GM12892 (cell line): Measurements from ENCODE around the gene EPHB4.
A peak's percentile ranks its signal among the peaks of the same experiment; 100 is the strongest.

Experiments used
- DNase-seq: peaks from one replicate; pipeline ENCODE4 v3.0.0; 2011; ENCODE audit not compliant: insufficient read length
- FAIRE-seq: peaks from 2 replicates; lab custom pipeline; 2011; peaks lifted over from hg19 to GRCh38; lab: Jason Lieb, UNC
- POLR2A ChIP-seq: IDR thresholded peaks from 2 replicates; pipeline ENCODE4 v1.6.1; 2011; ENCODE audit warnings: low read depth, low read length, control low read depth
- POLR2AphosphoS5 ChIP-seq: IDR thresholded peaks from 2 replicates; pipeline ENCODE4 v1.6.1; 2011; ENCODE audit warnings: low read depth, low read length, control low read depth
- TAF1 ChIP-seq: IDR thresholded peaks from 2 replicates; pipeline ENCODE4 v1.6.1; 2011; ENCODE audit warnings: low read depth, mild to moderate bottlenecking, control low read depth, low read length, borderline replicate concordance

EPHB4 gene

GRCh38 chr7:100852048-100852872, 24.9 kb upstream of the EPHB4 start, which contains the start of gene SLC12A9:
Gene SLC12A9, plus strand, starts transcription at chr7:100852713. Its CDS starts 1,485 bp downstream, at chr7:100854198.
- TF ChIP-seq TAF1: no peak
- peak; percentile 30; the same call in 1 of the 2 replicates for TF ChIP-seq POLR2A
- FAIRE-seq (peak; percentile 96), DNase-seq (peak; percentile 97)

- TF ChIP-seq TAF1: no peak
- TF ChIP-seq POLR2A: no peak
- no peak for TF ChIP-seq POLR2AphosphoS5
- no peak for DNase-seq
- FAIRE-seq: no peak
These were observed 20.0 kb upstream of the EPHB4 start for GRCh38 chr7:100847360-100847759.

- FAIRE-seq (no peak), DNase-seq (no peak)
- no peak for TF ChIP-seq POLR2AphosphoS5
These were observed 13.3 kb upstream of the EPHB4 start for GRCh38 chr7:100840470-100841100.

- no peak for FAIRE-seq
- no peak for DNase-seq
- TF ChIP-seq TAF1 (no peak), POLR2AphosphoS5 (no peak), POLR2A (no peak)
These were observed 12.0 kb upstream of the EPHB4 start for GRCh38 chr7:100839361-100839760.

GRCh38 chr7:100837099-100837836, 9.9 kb upstream of the EPHB4 start:
- FAIRE-seq (peak; percentile 84), DNase-seq (peak; percentile 80)
- TF ChIP-seq POLR2AphosphoS5 (no peak), TAF1 (peak; percentile 39; the same call in 1 of the 2 replicates), POLR2A (peak; percentile 27; the same call in 1 of the 2 replicates)

GRCh38 chr7:100836812-100837098, 9.4 kb upstream of the EPHB4 start:
- TF ChIP-seq POLR2AphosphoS5: no peak
- FAIRE-seq (no peak), DNase-seq (no peak)

- TF ChIP-seq TAF1: no peak
- no peak for TF ChIP-seq POLR2A
- TF ChIP-seq POLR2AphosphoS5: no peak
- FAIRE-seq (no peak), DNase-seq (no peak)
These were observed 8.8 kb upstream of the EPHB4 start for GRCh38 chr7:100835903-100836811.

GRCh38 chr7:100832281-100832633, 4.9 kb upstream of the EPHB4 start:
- TF ChIP-seq POLR2A (no peak), TAF1 (no peak), POLR2AphosphoS5 (no peak)
- no peak for DNase-seq
- no peak for FAIRE-seq

GRCh38 chr7:100830396-100830795, 3.1 kb upstream of the EPHB4 start:
- no peak for TF ChIP-seq POLR2A
- TF ChIP-seq POLR2AphosphoS5: no peak
- no peak for TF ChIP-seq TAF1
- DNase-seq: no peak
- no peak for FAIRE-seq

GRCh38 chr7:100829150-100829716, 1.9 kb upstream of the EPHB4 start:
- FAIRE-seq (no peak), DNase-seq (no peak)
- TF ChIP-seq POLR2A: no peak
- no peak for TF ChIP-seq TAF1
- TF ChIP-seq POLR2AphosphoS5: no peak
